NCI-H748 treated with DMSO at 0.1 percent for 48 hours (cell line): ENCODE measurements around the gene CTIF.
A peak's percentile ranks its signal among the peaks of the same experiment; 100 is the strongest.

Experiments
- DNase-seq: peaks from one replicate; lab custom pipeline; 2025; lab: John Stamatoyannopoulos, UW

The CTIF gene

DNA sequence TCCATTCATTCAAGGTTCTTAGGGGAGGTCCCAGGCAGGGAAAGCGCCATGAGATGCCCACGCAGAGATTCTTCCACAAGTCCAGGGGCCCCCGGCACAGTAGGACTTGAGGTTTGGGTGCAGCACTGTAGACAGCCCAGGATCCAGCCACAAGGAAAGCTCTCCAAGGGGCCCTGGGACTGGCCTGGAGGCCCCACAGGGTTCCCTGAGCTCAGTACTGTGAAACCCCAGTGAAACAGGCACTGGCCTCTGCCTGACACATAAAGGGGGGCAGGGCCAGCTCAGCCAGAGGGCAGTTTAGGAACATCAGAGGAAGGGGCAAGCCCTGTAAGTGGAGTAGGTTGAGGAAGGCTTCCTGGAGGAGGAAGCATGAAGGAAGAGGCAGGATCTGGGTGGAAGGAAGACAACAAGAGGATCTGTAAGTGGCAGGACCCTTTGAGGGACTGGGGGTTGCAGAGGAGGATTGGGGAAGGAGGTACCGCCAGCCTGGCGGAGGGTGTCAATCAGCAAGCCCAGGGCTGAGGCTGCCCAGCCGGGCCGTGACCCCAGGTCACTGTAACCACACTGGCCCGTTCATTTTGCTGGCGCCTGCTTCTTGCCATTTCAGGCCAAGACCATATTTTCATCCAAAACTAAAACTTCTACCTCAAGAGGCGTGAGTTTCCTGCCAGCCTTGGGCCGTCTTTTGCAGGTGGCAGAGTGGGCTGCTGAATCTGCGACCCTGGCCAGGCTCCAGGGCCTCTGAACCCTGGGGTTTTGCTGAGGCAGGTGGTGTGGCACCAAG is 236.7 kb downstream of the CTIF start:
- no peak for DNase-seq

- DNase-seq, result no peak
Observed at GRCh38 chr18:48776156-48776555, 237.3 kb downstream of the CTIF start.

DNA sequence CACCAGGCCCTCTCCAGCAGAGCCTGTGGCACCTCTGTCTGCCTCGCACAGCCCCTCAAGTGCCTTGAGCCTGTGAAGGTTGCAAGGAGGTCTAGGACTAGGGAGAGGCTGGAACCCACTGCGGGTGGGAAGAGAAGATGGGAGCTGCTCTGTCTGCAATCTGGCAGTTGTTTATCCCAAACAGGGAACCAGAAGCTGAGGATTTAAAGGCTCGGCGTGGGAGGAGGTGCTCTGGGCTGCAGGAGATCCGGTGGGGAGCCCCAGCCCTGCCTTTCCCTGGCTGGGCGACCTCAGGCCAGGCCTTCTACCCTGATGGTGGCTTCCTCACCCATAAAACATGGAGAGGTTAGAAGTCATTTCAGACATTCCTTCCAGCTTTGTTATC is 237.8 kb downstream of the CTIF start:
- DNase-seq, result no peak

GRCh38 chr18:48777026-48777743 is 238.4 kb downstream of the CTIF start:
- peak; percentile 34 for DNase-seq

DNA sequence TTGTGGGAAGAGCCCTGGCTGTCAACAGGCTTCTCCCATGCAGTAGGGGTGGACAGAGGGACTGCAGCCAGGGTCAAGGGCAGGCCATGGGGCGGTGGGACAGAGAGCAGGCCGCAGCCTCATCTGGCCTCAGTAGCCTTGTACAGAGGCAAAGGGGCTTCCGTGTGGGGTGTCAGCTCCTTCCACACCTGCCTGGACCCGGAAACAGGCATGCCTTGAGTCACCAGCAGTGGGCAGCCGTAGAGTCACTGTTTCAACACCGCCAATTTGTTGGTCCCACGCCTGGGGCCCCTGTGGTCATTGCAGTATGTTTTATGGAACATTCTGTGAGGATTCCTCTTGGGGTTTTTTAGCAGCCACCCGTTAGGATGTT is 238.9 kb downstream of the CTIF start:
- no peak for DNase-seq

DNA sequence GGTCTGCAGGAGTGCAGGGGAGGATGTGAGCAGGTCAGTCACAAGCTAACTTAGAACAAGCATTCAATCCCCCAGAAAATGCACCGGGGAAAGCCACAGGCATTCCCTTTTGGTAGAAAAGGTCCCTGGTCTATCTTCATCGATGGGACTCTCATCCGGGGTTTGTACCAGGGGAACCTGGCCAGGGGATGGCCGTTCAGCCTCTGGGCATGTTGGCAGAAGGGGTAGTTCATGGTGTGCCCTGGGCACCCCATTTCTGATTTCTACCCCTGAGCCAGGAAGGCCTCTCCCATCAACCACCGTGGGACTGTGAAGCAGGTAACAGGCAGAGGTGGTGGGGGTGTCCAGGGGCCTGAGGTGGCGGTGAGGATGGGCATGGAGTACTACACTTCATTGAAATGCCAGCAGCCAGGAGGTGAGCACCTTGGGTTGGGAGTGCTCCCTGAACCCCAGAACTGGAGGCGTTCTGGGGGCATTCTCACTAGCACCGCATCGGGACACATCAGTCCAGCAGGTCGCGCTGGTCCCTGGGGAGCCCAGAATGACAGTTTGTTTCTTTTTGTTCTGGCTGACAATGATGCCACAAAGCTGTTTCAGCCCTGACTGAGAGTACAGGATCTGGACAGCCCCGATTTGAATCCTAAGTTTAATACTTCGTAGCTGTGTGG is 239.6 kb downstream of the CTIF start:
- DNase-seq, result no peak

DNA sequence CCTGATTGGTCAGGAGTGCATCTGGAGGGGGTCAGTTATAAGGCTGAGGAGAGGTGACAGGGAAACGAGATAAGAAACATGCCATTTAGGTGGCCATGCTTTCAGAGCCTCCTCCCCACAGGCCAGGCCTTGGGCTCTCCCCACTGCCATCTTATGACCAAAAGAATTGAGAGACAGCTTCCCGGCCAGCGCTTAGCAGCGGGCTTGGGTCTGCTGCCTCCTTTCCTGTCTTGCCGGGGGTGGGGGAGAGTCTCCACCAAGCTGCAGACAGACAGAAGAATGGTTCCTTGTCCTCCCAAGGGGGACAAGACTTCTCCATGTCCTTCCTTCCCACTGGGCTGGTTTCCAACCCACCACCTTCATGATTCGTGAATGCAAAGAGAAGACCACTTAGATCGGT is 240.6 kb downstream of the CTIF start:
- DNase-seq, result no peak

DNA sequence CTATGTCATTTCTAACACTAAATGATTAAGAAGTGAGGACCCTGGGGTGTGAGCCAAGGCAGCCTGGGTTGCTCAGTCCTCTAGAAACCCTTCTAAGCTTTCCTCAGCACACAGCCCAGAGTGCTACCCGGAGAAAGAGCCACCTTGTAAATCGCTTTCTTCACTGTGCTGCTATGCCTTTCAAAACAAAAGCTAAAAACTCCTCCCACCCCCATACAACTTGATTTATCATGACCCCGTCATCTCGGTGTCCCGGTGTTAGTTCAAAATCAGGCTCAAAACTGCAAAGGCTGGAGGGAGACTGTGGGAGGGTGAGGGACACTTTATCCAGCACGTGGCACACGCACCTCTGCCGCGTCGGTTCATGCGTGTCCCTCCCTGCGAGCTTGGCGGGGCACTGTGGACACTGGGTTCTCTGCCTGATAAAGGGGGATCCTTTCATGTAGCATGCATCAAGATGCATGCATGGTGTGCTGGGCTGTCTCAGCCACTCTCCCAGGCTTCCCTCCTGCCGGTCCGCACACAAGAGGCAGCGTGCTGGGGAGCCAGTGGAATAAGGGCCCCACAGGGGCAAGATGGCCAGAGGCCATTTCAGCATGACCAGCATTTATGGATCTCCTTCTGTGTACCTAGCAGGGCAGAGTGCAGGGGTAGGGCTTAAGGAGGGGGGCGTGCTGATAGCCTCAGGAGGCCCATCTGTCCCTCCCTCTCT is 241.5 kb downstream of the CTIF start:
- DNase-seq, result no peak

DNA sequence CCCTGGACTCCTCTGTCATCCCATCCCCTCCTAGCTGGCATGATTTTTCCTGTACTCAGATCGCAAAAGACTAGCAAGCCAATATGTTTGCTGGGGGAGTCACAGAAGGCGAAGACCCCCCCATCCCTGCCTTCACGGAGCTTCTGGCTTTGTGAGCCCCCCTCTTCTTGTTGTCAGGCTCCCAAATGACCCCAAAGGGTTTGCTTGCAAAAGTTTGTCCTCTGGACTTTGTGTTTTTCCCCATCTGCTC is 242.0 kb downstream of the CTIF start:
- DNase-seq, result no peak

- DNase-seq, result no peak
Observed at GRCh38 chr18:48781163-48781987, 242.5 kb downstream of the CTIF start.

DNA sequence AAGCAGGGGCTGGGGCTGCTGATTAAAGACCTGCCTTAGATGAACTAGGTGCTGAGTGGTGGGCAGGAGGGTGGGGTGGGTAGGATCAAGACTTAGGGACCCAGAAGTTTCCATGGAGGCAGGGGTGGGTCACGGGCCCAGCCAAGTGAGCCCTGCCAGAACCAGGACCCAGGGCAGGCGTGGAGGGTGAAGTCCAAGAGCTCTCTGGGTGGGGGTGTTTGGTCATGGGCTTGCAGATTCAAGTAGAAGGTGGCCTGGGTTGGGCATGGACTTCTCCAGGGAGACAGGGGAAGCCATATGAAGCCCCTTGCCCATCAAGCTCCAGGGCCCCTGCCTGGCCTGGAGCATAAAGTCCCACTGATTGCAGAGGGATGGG is 243.1 kb downstream of the CTIF start:
- DNase-seq, result no peak

DNA sequence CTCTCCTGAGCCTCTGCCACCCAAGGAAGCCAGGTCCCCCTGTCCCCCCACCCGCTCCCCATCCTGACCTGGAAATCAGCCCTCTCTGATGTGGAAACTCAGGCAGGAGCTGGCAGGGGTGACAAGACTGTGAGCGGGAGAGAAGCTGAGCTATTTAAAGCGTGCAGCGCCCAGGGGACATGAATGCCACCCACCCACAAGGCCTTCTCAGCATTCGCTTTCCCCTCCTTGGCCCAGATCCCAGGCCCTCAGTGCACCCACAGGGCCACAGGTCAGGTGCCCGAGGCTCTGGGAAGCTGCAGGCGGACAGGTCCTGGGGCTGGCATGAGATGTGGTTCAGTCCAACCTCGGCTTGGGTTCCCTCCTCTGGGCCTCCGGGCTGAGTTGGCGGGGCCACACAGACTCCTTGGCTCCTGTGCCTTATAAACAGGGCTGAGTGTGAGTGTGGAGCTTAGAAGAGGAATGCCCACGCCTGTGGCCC is 243.6 kb downstream of the CTIF start:
- no peak for DNase-seq

- no peak for DNase-seq
Observed at GRCh38 chr18:48783616-48784520, 245.0 kb downstream of the CTIF start.

DNA sequence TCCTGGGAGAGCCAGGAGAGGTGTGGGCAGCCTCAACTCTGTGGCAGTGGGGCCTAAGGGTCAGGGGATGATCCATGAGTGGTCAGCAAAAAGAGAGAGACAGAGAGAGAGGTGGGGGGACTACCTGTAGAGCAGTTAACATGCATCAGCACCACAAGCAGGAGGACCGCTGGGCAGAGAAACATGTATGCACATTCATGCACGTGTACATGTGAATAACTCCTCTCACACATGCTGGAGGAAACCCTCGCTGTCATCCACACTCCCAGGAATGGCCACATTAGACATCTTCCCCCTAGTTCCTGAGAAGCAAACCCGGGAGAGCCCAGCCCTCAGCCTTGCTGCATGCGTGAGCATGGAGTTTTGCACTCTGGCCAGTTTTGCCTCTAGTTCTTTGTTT is 245.8 kb downstream of the CTIF start:
- DNase-seq, result no peak

GRCh38 chr18:48785091-48785614 is 246.3 kb downstream of the CTIF start:
- no peak for DNase-seq

- no peak for DNase-seq
Observed at GRCh38 chr18:48785736-48786454, 247.1 kb downstream of the CTIF start.

- no peak for DNase-seq
Observed at GRCh38 chr18:48786455-48787202, 247.8 kb downstream of the CTIF start.

GRCh38 chr18:48787203-48788151 is 248.6 kb downstream of the CTIF start:
- DNase-seq, result no peak
